Testis (tissue), 3 donors: Measurements from ENCODE around the gene TCTN3. TPM values are rescaled to one million over a fixed set of nuclear protein-coding genes. Genes with fewer than 3 reads are reported as not detected.

Experiments used
- DNase-seq: peaks from one replicate; pipeline ENCODE4 v3.0.0-alpha.2; 2019
- H3K27ac ChIP-seq, 2 donors: fragments of 200-600 bp; sonication (generic); one replicate each; pipeline ENCODE4 v1.5.1; 2019
- H3K27me3 ChIP-seq: fragments of 200-600 bp; sonication (generic); one replicate; pipeline ENCODE4 v1.5.1; 2019
- H3K36me3 ChIP-seq: fragments of 200-600 bp; sonication (generic); one replicate; pipeline ENCODE4 v1.5.1; 2017; ENCODE audit warnings: low read depth; ENCODE audit errors: missing control alignments
- H3K4me1 ChIP-seq: fragments of 200-600 bp; sonication (generic); one replicate; pipeline ENCODE4 v1.5.1; 2019
- H3K4me3 ChIP-seq, 2 donors: fragments of 200-600 bp; sonication (generic); one replicate each; pipeline ENCODE4 v1.5.1; 2017 to 2019
- H3K9me3 ChIP-seq: fragments of 200-600 bp; sonication (generic); one replicate; pipeline ENCODE4 v1.5.1; 2017
- POLR2A ChIP-seq: fragments of 450-650 bp; IDR thresholded peaks from one replicate; pipeline ENCODE4 v1.6.1; 2017; ENCODE audit warnings: antibody characterized with exemption, mild to moderate bottlenecking, moderate library complexity
- WGBS, 2 donors: methylation state at CpG; one replicate each; pipeline ENCODE4 v1.1.5; 2018; 5-methylcytosine and 5-hydroxymethylcytosine counted together
- intact Hi-C: fragments of 100-400 bp; cut with DNase I; formaldehyde crosslinking; loops from one replicate; pipeline ENCODE4 v1.15.1; 2023; ENCODE audit warnings: low total_unique reads
- polyA plus RNA-seq: library from polyadenylated mRNA; stranded (reverse); fragments of 350-450 nt; fragmentation: Illumina TruSeq; extraction: RNeasy Lipid Tissue Mini Kit (QIAGEN cat#74804); gene quantifications from one replicate; pipeline ENCODE4 v1.2.3, GENCODE V29; 2014; ENCODE audit warnings: low read depth, low replicate concordance; ENCODE audit not compliant: insufficient read depth
- total RNA-seq, 2 donors: library from RNA; depleted of rRNA; stranded (reverse); fragments of >200 nt; gene quantifications; one replicate each; pipeline ENCODE4 v1.2.3, GENCODE V29; 2016
- TF ChIP-seq, protein P1 (sequence below), 3 experiments: fragments of 450-650 bp in 2 of 3; fragments of 200-600 bp in 1 of 3; sonication (generic) in 1 of 3; IDR thresholded peaks; one replicate each; pipeline ENCODE4 v1.5.1; 2016 to 2019; ENCODE audit warnings: antibody characterized with exemption in 3 of 3, mild to moderate bottlenecking in 2 of 3, moderate library complexity in 1 of 3

TCTN3 gene
- total and polyA plus RNA-seq, 3 donors from 2014 or later = 29.3 to 44.6 (median 29.7) TPM

DNA sequence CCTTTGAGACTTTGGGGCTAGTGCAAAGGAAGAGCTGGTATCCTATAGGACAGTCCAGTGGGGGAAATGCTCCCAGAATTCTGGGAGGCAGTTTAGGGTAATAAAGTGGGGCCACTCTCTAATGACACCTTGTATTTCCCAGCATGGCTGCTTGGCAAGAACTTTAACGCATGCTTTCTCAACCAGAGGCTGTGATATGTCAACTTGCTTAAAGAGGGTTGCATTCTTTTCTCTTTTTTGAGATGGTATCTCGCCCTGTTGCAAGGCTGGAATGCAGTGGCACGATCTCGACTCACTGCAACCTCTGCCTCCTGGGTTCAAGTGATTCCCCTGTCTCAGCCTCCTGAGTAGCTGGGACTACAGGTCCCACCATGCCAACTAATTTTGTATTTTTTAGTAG lies 75.6 kb downstream of the TCTN3 start:
- TF ChIP-seq, protein P1, sequence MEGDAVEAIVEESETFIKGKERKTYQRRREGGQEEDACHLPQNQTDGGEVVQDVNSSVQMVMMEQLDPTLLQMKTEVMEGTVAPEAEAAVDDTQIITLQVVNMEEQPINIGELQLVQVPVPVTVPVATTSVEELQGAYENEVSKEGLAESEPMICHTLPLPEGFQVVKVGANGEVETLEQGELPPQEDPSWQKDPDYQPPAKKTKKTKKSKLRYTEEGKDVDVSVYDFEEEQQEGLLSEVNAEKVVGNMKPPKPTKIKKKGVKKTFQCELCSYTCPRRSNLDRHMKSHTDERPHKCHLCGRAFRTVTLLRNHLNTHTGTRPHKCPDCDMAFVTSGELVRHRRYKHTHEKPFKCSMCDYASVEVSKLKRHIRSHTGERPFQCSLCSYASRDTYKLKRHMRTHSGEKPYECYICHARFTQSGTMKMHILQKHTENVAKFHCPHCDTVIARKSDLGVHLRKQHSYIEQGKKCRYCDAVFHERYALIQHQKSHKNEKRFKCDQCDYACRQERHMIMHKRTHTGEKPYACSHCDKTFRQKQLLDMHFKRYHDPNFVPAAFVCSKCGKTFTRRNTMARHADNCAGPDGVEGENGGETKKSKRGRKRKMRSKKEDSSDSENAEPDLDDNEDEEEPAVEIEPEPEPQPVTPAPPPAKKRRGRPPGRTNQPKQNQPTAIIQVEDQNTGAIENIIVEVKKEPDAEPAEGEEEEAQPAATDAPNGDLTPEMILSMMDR (IDR thresholded peaks at IDR 0.05) = no peak
- no peak for TF ChIP-seq POLR2A
- no peak for DNase-seq
- Histone ChIP-seq H3K36me3 (no peaks in the 10 kb centered on the region), H3K27ac (no peak overlapping the region), H3K9me3 (no peaks in the 10 kb centered on the region), H3K27me3 (no peaks in the 10 kb centered on the region), H3K4me1 (no peaks in the 10 kb centered on the region), H3K4me3 (no peak overlapping the region)
- 81 to 89% methylated on average over 4 of the region's 4 CpGs for WGBS, 2 donors
- intact Hi-C loops = no loop called here

DNA sequence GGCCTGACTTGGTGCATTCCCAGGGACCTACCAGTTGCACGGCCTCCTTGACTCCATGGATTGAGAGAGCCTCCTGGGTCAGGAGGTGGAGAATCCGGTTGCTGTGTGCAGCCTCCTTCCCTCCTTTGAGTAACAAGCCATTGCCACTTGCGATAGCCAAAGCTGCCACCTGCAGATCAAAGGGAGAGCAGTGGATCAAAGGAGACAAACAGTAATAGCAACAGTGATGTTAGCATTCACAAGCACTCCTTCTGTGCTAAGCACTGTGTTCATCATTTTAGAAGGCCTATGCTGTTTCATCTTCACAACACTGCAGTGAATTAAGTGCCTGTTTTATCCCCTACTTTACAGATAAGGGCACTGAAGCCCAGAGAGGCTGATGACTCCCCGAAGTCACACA lies 77.3 kb downstream of the TCTN3 start:
- WGBS, 2 donors = 81 to 87% methylated on average over 4 of the region's 4 CpGs
- no peaks in the 10 kb centered on the region for H3K4me1 ChIP-seq
- TF ChIP-seq, protein P1 (IDR thresholded peaks at IDR 0.05) = no peak
- TF ChIP-seq POLR2A = no peak
- no peak overlapping the region for H3K4me3 ChIP-seq
- H3K27ac ChIP-seq = no peak overlapping the region
- intact Hi-C loops = no loop called here
- H3K36me3 ChIP-seq = no peaks in the 10 kb centered on the region
- DNase-seq = no peak
- H3K27me3 ChIP-seq = no peaks in the 10 kb centered on the region
- H3K9me3 ChIP-seq = no peaks in the 10 kb centered on the region

Other genes with a start within 250 kb of the TCTN3 start
- gene SORBS1, start 132.6 kb downstream of the TCTN3 start, total RNA-seq = 10 to 100 TPM; 34.4 to 38.8 TPM
- 46.6 TPM for gene SORBS1, start 132.6 kb downstream of the TCTN3 start, polyA plus RNA-seq
- 10 to 100 TPM; 25.0 to 29.8 TPM for gene ALDH18A1, start 37.2 kb downstream of the TCTN3 start, total RNA-seq
- 32.5 TPM for gene ALDH18A1, start 37.2 kb downstream of the TCTN3 start, polyA plus RNA-seq
- gene ENTPD1, start 62.2 kb upstream of the TCTN3 start, total RNA-seq = 10 to 100 TPM in 1 of 2 donors, 1 to 10 TPM in 1; 9.8 to 11.3 TPM
- 12.7 TPM for gene ENTPD1, start 62.2 kb upstream of the TCTN3 start, polyA plus RNA-seq
- 10 to 100 TPM in 1 of 2 donors, 1 to 10 TPM in 1; 7.7 to 15.4 TPM for gene CC2D2B, start 214.0 kb upstream of the TCTN3 start, total RNA-seq
- 16.5 TPM for gene CC2D2B, start 214.0 kb upstream of the TCTN3 start, polyA plus RNA-seq